Small intestine (tissue), 7 donors: Measurements from ENCODE around the gene HIPK2. TPM values are rescaled to one million over a fixed set of nuclear protein-coding genes. Genes with fewer than 3 reads are reported as not detected.
A peak's percentile ranks its signal among the peaks of the same experiment; 100 is the strongest.

Experiments
- DNase-seq, 2 donors: peaks; one replicate each; pipeline versions ENCODE4 v3.0.0 to v3.0.0-alpha.2; 2013
- FAIRE-seq: peaks from 2 replicates; lab custom pipeline; 2012; peaks lifted over from hg19 to GRCh38; lab: Jason Lieb, UNC
- H3K27ac ChIP-seq, 3 donors: one replicate each; pipeline ENCODE4 v1.5.1; 2013; ENCODE audit warnings: low read length in 2 of 3, mild to moderate bottlenecking in 2 of 3, control low read depth in 1 of 3, inconsistent platforms in 1 of 3, low read depth in 1 of 3, moderate library complexity in 1 of 3
- H3K27me3 ChIP-seq, 3 donors: one replicate each; pipeline ENCODE4 v1.6.1; 2013; ENCODE audit warnings: low read length in 3 of 3, inconsistent platforms in 1 of 3; ENCODE audit not compliant: control insufficient read depth in 3 of 3, insufficient read depth in 3 of 3
- H3K36me3 ChIP-seq, 3 donors: one replicate each; pipeline ENCODE4 v1.6.1; 2013; ENCODE audit warnings: low read length in 3 of 3, inconsistent platforms in 1 of 3, low read depth in 1 of 3, mild to moderate bottlenecking in 1 of 3, moderate library complexity in 1 of 3; ENCODE audit not compliant: control insufficient read depth in 3 of 3, insufficient read depth in 2 of 3
- H3K4me1 ChIP-seq, 3 donors: one replicate each; pipeline ENCODE4 v1.6.1; 2013; ENCODE audit warnings: low read length in 2 of 3, inconsistent platforms in 1 of 3, low read depth in 1 of 3, mild to moderate bottlenecking in 1 of 3, moderate library complexity in 1 of 3; ENCODE audit not compliant: control insufficient read depth in 3 of 3, insufficient read depth in 2 of 3
- H3K4me3 ChIP-seq, 3 donors: one replicate each; pipeline ENCODE4 v1.5.1; 2013; ENCODE audit warnings: low read length in 3 of 3, control low read depth in 1 of 3, inconsistent platforms in 1 of 3, low read depth in 1 of 3, mild to moderate bottlenecking in 1 of 3, moderate library complexity in 1 of 3
- H3K9me3 ChIP-seq, 2 donors: one replicate each; pipeline ENCODE4 v1.6.1; 2013; ENCODE audit warnings: low read depth in 1 of 2, low read length in 1 of 2; ENCODE audit not compliant: control insufficient read depth in 2 of 2, insufficient read depth in 1 of 2
- WGBS, 3 donors: extraction: QIAGEN DNeasy Blood & Tissue Kit; methylation state at CpG; one replicate each; pipeline ENCODE4 v1.1.7; 2013; 5-methylcytosine and 5-hydroxymethylcytosine counted together
- polyA plus RNA-seq, 4 donors: library from polyadenylated mRNA; stranded (reverse) in 3 of 4; unstranded in 1 of 4; fragments of 200-250 nt in 3 of 4; fragments of 120-200 nt in 1 of 4; gene quantifications; one replicate each; pipeline versions ENCODE4 v1.2.1 to v1.2.3, GENCODE V29; 2013
- donor health status: healthy with polysubstance abuse.
- donor health status: control.
- donor health status: control.
- donor health status: Bipolar disorder and iron deficiency.
- donor health status: healthy.

Gene HIPK2
- polyA plus RNA-seq, 4 donors = 3.2 to 11.4 (median 7.2) TPM

GRCh38 chr7:139567647-139568345, 210.0 kb downstream of the HIPK2 start:
- FAIRE-seq = no peak
- Histone ChIP-seq H3K9me3 (no peaks in the 10 kb centered on the region), H3K4me1 (no peaks in the 10 kb centered on the region), H3K27ac (no peak overlapping the region), H3K4me3 (no peak overlapping the region), H3K27me3 (no peaks in the 10 kb centered on the region), H3K36me3 (peaks cover 6 to 46% (median 8%) of the 10 kb centered on the region in 3 donors)
- DNase-seq = no peak
- 88 to 90% (median 89%) methylated on average over 14 of the region's 14 CpGs for WGBS, 3 donors

- no peaks in the 10 kb centered on the region for H3K9me3 ChIP-seq
- WGBS, 3 donors = 93 to 95% (median 94%) methylated on average over 15 of the region's 15 CpGs
Measured at GRCh38 chr7:139566736-139567646, 210.8 kb downstream of the HIPK2 start.

GRCh38 chr7:139566075-139566474, 211.7 kb downstream of the HIPK2 start:
- H3K4me1 ChIP-seq = no peaks in the 10 kb centered on the region
- no peak overlapping the region for H3K27ac ChIP-seq
- no peak for DNase-seq
- peaks cover 0 to 34% (median 0%) of the 10 kb centered on the region in 3 donors for H3K36me3 ChIP-seq
- no peak overlapping the region for H3K4me3 ChIP-seq
- FAIRE-seq = no peak
- 94 to 97% (median 95%) methylated on average over 6 of the region's 6 CpGs for WGBS, 3 donors
- H3K9me3 ChIP-seq = no peaks in the 10 kb centered on the region
- no peaks in the 10 kb centered on the region for H3K27me3 ChIP-seq

More at GRCh38 chr7:139566736-139567646, 210.8 kb downstream of the HIPK2 start:
- no peak overlapping the region for H3K4me3 ChIP-seq
- H3K27ac ChIP-seq = no peak overlapping the region
- DNase-seq (no peak), FAIRE-seq (no peak)
- no peaks in the 10 kb centered on the region for H3K4me1 ChIP-seq
- peaks cover 3 to 43% (median 6%) of the 10 kb centered on the region in 3 donors for H3K36me3 ChIP-seq
- H3K27me3 ChIP-seq = no peaks in the 10 kb centered on the region

- Histone ChIP-seq H3K36me3 (peaks cover 0 to 23% (median 0%) of the 10 kb centered on the region in 3 donors), H3K4me3 (no peak overlapping the region), H3K27me3 (no peaks in the 10 kb centered on the region), H3K9me3 (no peaks in the 10 kb centered on the region), H3K4me1 (no peaks in the 10 kb centered on the region), H3K27ac (no peak overlapping the region)
- DNase-seq (no peak), FAIRE-seq (no peak)
- 90 to 92% (median 92%) methylated on average over 5 of the region's 5 CpGs for WGBS, 3 donors
Measured at GRCh38 chr7:139563856-139564255, 213.9 kb downstream of the HIPK2 start.

- H3K9me3 ChIP-seq = no peaks in the 10 kb centered on the region
- H3K4me3 ChIP-seq = no peak overlapping the region
- H3K36me3 ChIP-seq = peaks cover 0 to 16% (median 0%) of the 10 kb centered on the region in 3 donors
- H3K27me3 ChIP-seq = no peaks in the 10 kb centered on the region
- H3K4me1 ChIP-seq = no peaks in the 10 kb centered on the region
- DNase-seq = no peak
- no peak for FAIRE-seq
- H3K27ac ChIP-seq = no peak overlapping the region
- 73 to 83% (median 82%) methylated on average over 13 of the region's 13 CpGs for WGBS, 3 donors
Measured at GRCh38 chr7:139562961-139563565, 214.7 kb downstream of the HIPK2 start.

- DNase-seq (no peak), FAIRE-seq (no peak)
- Histone ChIP-seq H3K27me3 (no peaks in the 10 kb centered on the region), H3K27ac (no peak overlapping the region), H3K4me1 (no peaks in the 10 kb centered on the region), H3K9me3 (no peaks in the 10 kb centered on the region), H3K36me3 (peaks cover 0 to 10% (median 0%) of the 10 kb centered on the region in 3 donors), H3K4me3 (no peak overlapping the region)
- WGBS, 3 donors = 88 to 94% (median 91%) methylated on average over 12 of the region's 12 CpGs
Measured at GRCh38 chr7:139562491-139562890, 215.3 kb downstream of the HIPK2 start.

- H3K27ac ChIP-seq = no peak overlapping the region
- peaks cover 0 to 2% (median 0%) of the 10 kb centered on the region in 3 donors for H3K36me3 ChIP-seq
- no peaks in the 10 kb centered on the region for H3K27me3 ChIP-seq
- DNase-seq = peak in 1 of 2 donors; percentile 81
- FAIRE-seq = no peak
- WGBS, 3 donors = 29 to 65% (median 41%) methylated on average over 11 of the region's 11 CpGs
- no peaks in the 10 kb centered on the region for H3K9me3 ChIP-seq
- no peaks in the 10 kb centered on the region for H3K4me1 ChIP-seq
- no peak overlapping the region for H3K4me3 ChIP-seq
Measured at GRCh38 chr7:139560678-139561077, 217.1 kb downstream of the HIPK2 start.

GRCh38 chr7:139560199-139560598, 217.6 kb downstream of the HIPK2 start:
- Histone ChIP-seq H3K27me3 (no peaks in the 10 kb centered on the region), H3K36me3 (peaks cover 0 to 2% (median 0%) of the 10 kb centered on the region in 3 donors), H3K27ac (no peak overlapping the region), H3K9me3 (no peaks in the 10 kb centered on the region), H3K4me3 (no peak overlapping the region), H3K4me1 (no peaks in the 10 kb centered on the region)
- FAIRE-seq (no peak), DNase-seq (no peak)
- WGBS, 3 donors = 82 to 93% (median 90%) methylated on average over 2 of the region's 2 CpGs
